Measurements from ENCODE around the gene EPS8L2. TPM values are rescaled to one million over a fixed set of nuclear protein-coding genes. Genes with fewer than 3 reads are reported as not detected.

The EPS8L2 gene
- total and polyA plus RNA-seq, 2 donors (not counting 1 experiment from before 2014, with no cell fraction given) = 13.9 to 22.7 TPM

DNA sequence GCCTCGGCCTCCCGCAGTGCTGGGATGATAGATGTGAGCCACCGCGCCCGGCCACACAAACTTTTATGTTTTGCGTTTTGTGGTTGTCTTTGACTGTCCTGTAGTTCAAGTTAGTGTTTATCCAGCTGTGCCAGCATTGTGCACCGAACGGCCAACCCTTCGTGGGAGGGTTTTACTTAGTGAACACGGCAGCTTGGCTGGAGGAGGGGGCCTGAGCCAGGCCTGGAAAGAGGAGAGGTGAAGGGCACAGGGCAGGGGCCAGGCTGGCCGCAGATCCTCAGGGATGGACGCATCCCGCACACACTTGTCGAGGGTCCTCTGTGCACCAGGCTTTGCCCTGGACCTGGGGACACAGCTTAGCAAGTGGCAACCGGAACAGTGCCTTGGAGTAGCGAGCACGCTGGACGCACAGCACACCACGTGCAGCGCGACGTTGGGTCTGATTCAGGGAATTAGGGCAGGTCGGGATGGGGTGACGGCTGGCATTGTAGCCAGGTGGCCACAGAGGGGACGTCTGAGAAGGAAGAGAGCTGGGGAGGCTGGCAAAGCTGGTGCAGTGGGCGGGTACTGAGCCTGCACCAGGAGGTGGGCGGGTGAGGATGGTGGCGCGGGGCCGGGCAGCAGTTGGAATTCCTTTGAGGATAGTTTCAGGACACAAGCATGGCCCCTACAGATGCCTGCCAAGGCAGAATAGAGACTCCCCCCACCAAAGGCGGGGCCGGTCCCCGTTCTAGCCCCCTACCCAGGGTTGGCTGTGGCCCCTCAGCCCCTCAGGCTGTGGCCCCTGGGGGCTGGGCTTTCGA is 13.4 kb downstream of the EPS8L2 start:
- H3K9ac ChIP-seq (ENCODE audit: low read length) = no peak overlapping the region

More for the DNA sequence above, 13.4 kb downstream of the EPS8L2 start:
- ChIA-PET CTCF (interaction anchor here (1.1 to 1.2 kb wide), 2 partner anchors 49 to 165 kb away, joined by 3 to 4 read pairs; no protein-coding TSS in a partner anchor), POLR2A (interaction anchor here (0.9 to 8.2 kb wide), 2 partner anchors 24 to 73 kb away, joined by 5 to 105 read pairs; partner anchors contain the start of genes DEAF1 and TMEM80)
- Mint-ChIP-seq H3K27ac (no peak overlapping the region), H3K27me3 (peaks cover 15% of the 10 kb centered on the region), H3K4me1 (peaks cover 25% of the 10 kb centered on the region), H3K4me3 (peak overlapping the region; percentile 78), H3K9me3 (ENCODE audit: insufficient read depth) (no peaks in the 10 kb centered on the region)
- Histone ChIP-seq H3K27ac (ENCODE audit: low read length in 2 of 2) (no peak overlapping the region), H3K9me3 (ENCODE audit: control extremely low read depth in 1 of 3, control insufficient read depth in 2 of 3, insufficient read depth in 1 of 3, low read length in 2 of 3) (peaks cover 0 to 9% (median 0%) of the 10 kb centered on the region in 3 donors), H4K20me1 (ENCODE audit: control insufficient read depth, insufficient read depth, low read length, poor library complexity, severe bottlenecking) (no peaks in the 10 kb centered on the region), H3K4me3 (ENCODE audit: control extremely low read depth in 1 of 5, extremely low read depth in 1 of 5, insufficient read depth in 1 of 5, low read depth in 2 of 5, low read length in 4 of 5) (no peak overlapping the region), H3K4me2 (replicated peaks; ENCODE audit: low read depth, low read length, poor library complexity, severe bottlenecking) (no peak overlapping the region), H2AFZ (ENCODE audit: insufficient read depth, low read depth, low read length, poor library complexity, severe bottlenecking) (no peak overlapping the region), H3K36me3 (replicated peaks in 1 of 2; ENCODE audit: control extremely low read depth in 1 of 2, control insufficient read depth in 1 of 2, extremely low read depth in 1 of 2, insufficient read depth in 2 of 2, low read length in 1 of 2) (no peaks in the 10 kb centered on the region), H3K27me3 (replicated peaks in 1 of 4; ENCODE audit: control extremely low read depth in 1 of 4, control insufficient read depth in 3 of 4, insufficient read depth in 4 of 4, low read length in 3 of 4) (peaks cover 0 to 24% (median 4%) of the 10 kb centered on the region in 4 experiments), H3K79me2 (ENCODE audit: control insufficient read depth, insufficient read depth, low read length) (no peaks in the 10 kb centered on the region), H3K4me1 (ENCODE audit: control insufficient read depth in 2 of 2, insufficient read depth in 2 of 2, low read length in 2 of 2) (peaks cover 20 to 29% of the 10 kb centered on the region in 2 donors)
- intact Hi-C loops (cut with micrococcal nuclease) = loop anchor here (5.0 to 10.0 kb wide), 2 partner anchors 105 to 182 kb away; partner anchors contain the start of genes HRAS, IRF7 and LRRC56
- DNase-seq (no peak), ATAC-seq (ENCODE audit: low read depth) (no peak)
- 87% methylated on average over 27 of the region's 34 CpGs for WGBS (ENCODE audit: insufficient coverage)
- TF ChIP-seq EZH2 (IDR thresholded peaks at IDR 0.05; ENCODE audit: borderline replicate concordance, insufficient read depth, low read depth, low read length, poor library complexity, severe bottlenecking) = no peak
- TF ChIP-seq, protein P1, sequence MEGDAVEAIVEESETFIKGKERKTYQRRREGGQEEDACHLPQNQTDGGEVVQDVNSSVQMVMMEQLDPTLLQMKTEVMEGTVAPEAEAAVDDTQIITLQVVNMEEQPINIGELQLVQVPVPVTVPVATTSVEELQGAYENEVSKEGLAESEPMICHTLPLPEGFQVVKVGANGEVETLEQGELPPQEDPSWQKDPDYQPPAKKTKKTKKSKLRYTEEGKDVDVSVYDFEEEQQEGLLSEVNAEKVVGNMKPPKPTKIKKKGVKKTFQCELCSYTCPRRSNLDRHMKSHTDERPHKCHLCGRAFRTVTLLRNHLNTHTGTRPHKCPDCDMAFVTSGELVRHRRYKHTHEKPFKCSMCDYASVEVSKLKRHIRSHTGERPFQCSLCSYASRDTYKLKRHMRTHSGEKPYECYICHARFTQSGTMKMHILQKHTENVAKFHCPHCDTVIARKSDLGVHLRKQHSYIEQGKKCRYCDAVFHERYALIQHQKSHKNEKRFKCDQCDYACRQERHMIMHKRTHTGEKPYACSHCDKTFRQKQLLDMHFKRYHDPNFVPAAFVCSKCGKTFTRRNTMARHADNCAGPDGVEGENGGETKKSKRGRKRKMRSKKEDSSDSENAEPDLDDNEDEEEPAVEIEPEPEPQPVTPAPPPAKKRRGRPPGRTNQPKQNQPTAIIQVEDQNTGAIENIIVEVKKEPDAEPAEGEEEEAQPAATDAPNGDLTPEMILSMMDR (IDR thresholded peaks at IDR 0.05) = no peak
